ENCODE measurements around the gene SLC35G2. TPM values are rescaled to one million over a fixed set of nuclear protein-coding genes. Genes with fewer than 3 reads are reported as not detected.

SLC35G2 gene
- total RNA-seq, 1 donor from 2014 or later, result 10.1 TPM

- Mint-ChIP-seq H3K4me1 (ENCODE audit: low read depth, unreplicated experiment) (peaks cover 3% of the 10 kb centered on the region), H3K4me3 (ENCODE audit: unreplicated experiment) (no peak overlapping the region), H3K36me3 (ENCODE audit: low read depth, unreplicated experiment) (peaks cover 9% of the 10 kb centered on the region), H3K27me3 (ENCODE audit: low read depth, unreplicated experiment) (no peaks in the 10 kb centered on the region), H3K9me3 (ENCODE audit: unreplicated experiment) (peaks cover under 1% of the 10 kb centered on the region), H3K27ac (ENCODE audit: unreplicated experiment) (no peak overlapping the region)
- Histone ChIP-seq H3K79me2 (ENCODE audit: insufficient read depth, low read length) (peaks cover 82% of the 10 kb centered on the region), H3K4me1 (ENCODE audit: insufficient read depth, low read length) (no peaks in the 10 kb centered on the region), H4K20me1 (ENCODE audit: insufficient read depth, low read length) (peaks cover 70% of the 10 kb centered on the region), H3K9me3 (ENCODE audit: insufficient read depth, low read depth, low read length) (no peaks in the 10 kb centered on the region), H3K4me2 (ENCODE audit: low read length) (no peak overlapping the region), H3K27ac (ENCODE audit: low read depth, low read length) (no peak overlapping the region), H2AFZ (ENCODE audit: low read depth, low read length) (no peak overlapping the region), H3K36me3 (ENCODE audit: insufficient read depth, low read length) (no peaks in the 10 kb centered on the region), H3K4me3 (ENCODE audit: insufficient read depth, low read depth, low read length) (no peak overlapping the region), H3K9ac (ENCODE audit: low read length) (no peak overlapping the region), H3K27me3 (ENCODE audit: insufficient read depth, low read length) (no peaks in the 10 kb centered on the region)
- FAIRE-seq (no peak), DNase-seq (ENCODE audit: low read depth) (no peak)
- TF ChIP-seq CTCF (IDR thresholded peaks at IDR 0.05; ENCODE audit: insufficient read depth, low read depth, low read length), result no peak
These were observed 66.7 kb downstream of the SLC35G2 start for GRCh38 chr3:136885357-136886213.

- no peaks in the 10 kb centered on the region for H3K27me3 ChIP-seq (ENCODE audit: insufficient read depth, low read length)
- TF ChIP-seq CTCF (IDR thresholded peaks at IDR 0.05; ENCODE audit: insufficient read depth, low read depth, low read length), result no peak
- no peak for TF ChIP-seq EZH2 (IDR thresholded peaks at IDR 0.05; ENCODE audit: insufficient read depth, low read length)
- peaks cover 12% of the 10 kb centered on the region for H3K4me1 ChIP-seq (ENCODE audit: insufficient read depth, low read length)
- Mint-ChIP-seq H3K9me3 (ENCODE audit: unreplicated experiment) (peaks cover 10% of the 10 kb centered on the region), H3K4me3 (ENCODE audit: unreplicated experiment) (no peak overlapping the region), H3K27ac (ENCODE audit: unreplicated experiment) (no peak overlapping the region), H3K4me1 (ENCODE audit: low read depth, unreplicated experiment) (peaks cover 11% of the 10 kb centered on the region), H3K27me3 (ENCODE audit: low read depth, unreplicated experiment) (no peaks in the 10 kb centered on the region), H3K36me3 (ENCODE audit: low read depth, unreplicated experiment) (peaks cover 23% of the 10 kb centered on the region)
- DNase-seq (ENCODE audit: low read depth) (no peak), FAIRE-seq (no peak)
- H3K4me2 ChIP-seq (ENCODE audit: low read length), result no peak overlapping the region
- no peak overlapping the region for H3K27ac ChIP-seq (ENCODE audit: low read depth, low read length)
- no peaks in the 10 kb centered on the region for H3K36me3 ChIP-seq (ENCODE audit: insufficient read depth, low read length)
- H3K9me3 ChIP-seq (ENCODE audit: insufficient read depth, low read depth, low read length), result no peaks in the 10 kb centered on the region
- no peak overlapping the region for H3K4me3 ChIP-seq (ENCODE audit: insufficient read depth, low read depth, low read length)
- H3K9ac ChIP-seq (ENCODE audit: low read length), result no peak overlapping the region
- peaks cover 62% of the 10 kb centered on the region for H4K20me1 ChIP-seq (ENCODE audit: insufficient read depth, low read length)
- H3K79me2 ChIP-seq (ENCODE audit: insufficient read depth, low read length), result peaks cover 85% of the 10 kb centered on the region
- no peak overlapping the region for H2AFZ ChIP-seq (ENCODE audit: low read depth, low read length)
These were observed 71.0 kb downstream of the SLC35G2 start for GRCh38 chr3:136889947-136890346.

Measured in astrocyte (in vitro differentiated cells and primary cell).